Osteoblast (primary cell): Measurements from ENCODE around the gene TENM3. TPM values are rescaled to one million over a fixed set of nuclear protein-coding genes. Genes with fewer than 3 reads are reported as not detected.

Experiments used
- DNase-seq: peaks from one replicate; pipeline ENCODE4 v3.0.0; 2011; ENCODE audit warnings: low spot score, mixed read lengths; ENCODE audit not compliant: insufficient read length; ENCODE audit errors: missing footprints
- H2AFZ ChIP-seq: 2 replicates; pipeline ENCODE4 v1.6.0; 2011; ENCODE audit warnings: mild to moderate bottlenecking, low read length
- H3K27ac ChIP-seq: 2 replicates; pipeline ENCODE4 v1.5.1; 2011; ENCODE audit warnings: mild to moderate bottlenecking, low read depth, low read length, moderate library complexity
- H3K27me3 ChIP-seq: 2 replicates; pipeline ENCODE4 v1.6.0; 2012; ENCODE audit warnings: mild to moderate bottlenecking, control low read depth, inconsistent platforms, low read length, moderate library complexity; ENCODE audit not compliant: insufficient read depth
- H3K36me3 ChIP-seq: 2 replicates; pipeline ENCODE4 v1.5.1; 2011; ENCODE audit warnings: mild to moderate bottlenecking, low read length, control low read depth, moderate library complexity; ENCODE audit not compliant: insufficient read depth
- H3K4me1 ChIP-seq: 2 replicates; pipeline ENCODE4 v1.5.1; 2011; ENCODE audit warnings: mild to moderate bottlenecking, low read length, control low read depth, moderate library complexity; ENCODE audit not compliant: insufficient read depth
- H3K4me2 ChIP-seq: 2 replicates; pipeline ENCODE4 v1.6.0; 2011; ENCODE audit warnings: mild to moderate bottlenecking, low read length; ENCODE audit not compliant: insufficient read depth
- H3K4me3 ChIP-seq: fragments of 200-600 bp; sonication (generic); 3 replicates; pipeline ENCODE4 v1.5.1; 2012; ENCODE audit warnings: mild to moderate bottlenecking, low read length, inconsistent platforms; ENCODE audit not compliant: insufficient read depth
- H3K79me2 ChIP-seq: 2 replicates; pipeline ENCODE4 v1.6.0; 2012; ENCODE audit warnings: mild to moderate bottlenecking, low read length, control low read depth, inconsistent platforms; ENCODE audit not compliant: insufficient read depth
- H3K9me3 ChIP-seq: 2 replicates; pipeline ENCODE4 v1.5.1; 2011; ENCODE audit warnings: low read depth, low read length, control low read depth
- H4K20me1 ChIP-seq: 2 replicates; pipeline ENCODE4 v1.6.0; 2012; ENCODE audit warnings: mild to moderate bottlenecking, low read length, control low read depth; ENCODE audit not compliant: insufficient read depth
- CTCF ChIP-seq: IDR thresholded peaks from 2 replicates; pipeline ENCODE4 v1.5.1; 2011; ENCODE audit warnings: mild to moderate bottlenecking, low read depth, low read length, moderate library complexity; ENCODE audit errors: extremely low read depth
- total RNA-seq: library from RNA; depleted of rRNA; stranded (reverse); fragments of >200 nt; gene quantifications from 2 replicates; pipeline ENCODE4 v1.2.3, GENCODE V29; 2012

TENM3 gene
- total RNA-seq, 1 donor = 59.0 TPM

- Histone ChIP-seq H3K9me3 (no peaks in the 10 kb centered on the region), H3K79me2 (no peaks in the 10 kb centered on the region), H3K4me1 (no peaks in the 10 kb centered on the region), H3K27me3 (peaks cover 2% of the 10 kb centered on the region), H3K36me3 (no peaks in the 10 kb centered on the region), H4K20me1 (no peaks in the 10 kb centered on the region), H3K4me2 (no peak overlapping the region), H3K27ac (no peak overlapping the region), H2AFZ (no peak overlapping the region), H3K4me3 (no peak overlapping the region)
- DNase-seq = no peak
- TF ChIP-seq CTCF = no peak
Measured at GRCh38 chr4:182839256-182839655, 596.1 kb downstream of the TENM3 start.

DNA sequence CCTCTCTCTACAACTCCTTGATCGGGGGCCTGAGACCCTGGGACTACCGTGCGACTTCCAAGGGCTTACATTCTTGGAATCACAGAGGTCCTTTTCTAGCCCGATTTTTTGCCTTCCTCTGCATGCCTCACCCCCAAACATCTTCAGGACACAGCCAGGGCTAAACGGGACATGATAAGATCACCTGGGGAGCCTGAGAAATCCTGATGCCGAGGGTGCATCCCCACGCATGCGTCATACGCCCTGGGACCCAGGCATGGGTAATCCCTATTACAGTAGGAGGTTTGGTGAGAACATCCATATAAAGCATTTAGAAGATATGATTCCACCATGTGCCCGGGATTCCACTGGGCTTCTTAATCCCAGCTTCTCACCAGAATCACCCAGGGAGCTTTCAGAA lies 596.9 kb downstream of the TENM3 start:
- no peak for DNase-seq
- no peak overlapping the region for H3K4me2 ChIP-seq
- H3K36me3 ChIP-seq = no peaks in the 10 kb centered on the region
- no peaks in the 10 kb centered on the region for H3K79me2 ChIP-seq
- H4K20me1 ChIP-seq = no peaks in the 10 kb centered on the region
- H3K27ac ChIP-seq = no peak overlapping the region
- H2AFZ ChIP-seq = no peak overlapping the region
- H3K9me3 ChIP-seq = no peaks in the 10 kb centered on the region
- no peak for TF ChIP-seq CTCF
- H3K4me1 ChIP-seq = no peaks in the 10 kb centered on the region
- peaks cover 4% of the 10 kb centered on the region for H3K27me3 ChIP-seq
- H3K4me3 ChIP-seq = no peak overlapping the region

GRCh38 chr4:182842104-182842600 lies 599.0 kb downstream of the TENM3 start:
- no peaks in the 10 kb centered on the region for H3K4me1 ChIP-seq
- no peaks in the 10 kb centered on the region for H3K9me3 ChIP-seq
- peaks cover 9% of the 10 kb centered on the region for H3K27me3 ChIP-seq
- DNase-seq = peak; percentile 41
- no peaks in the 10 kb centered on the region for H4K20me1 ChIP-seq
- no peak for TF ChIP-seq CTCF
- no peak overlapping the region for H2AFZ ChIP-seq
- no peaks in the 10 kb centered on the region for H3K79me2 ChIP-seq
- H3K4me3 ChIP-seq = no peak overlapping the region
- H3K27ac ChIP-seq = no peak overlapping the region
- H3K36me3 ChIP-seq = no peaks in the 10 kb centered on the region
- H3K4me2 ChIP-seq = no peak overlapping the region

DNA sequence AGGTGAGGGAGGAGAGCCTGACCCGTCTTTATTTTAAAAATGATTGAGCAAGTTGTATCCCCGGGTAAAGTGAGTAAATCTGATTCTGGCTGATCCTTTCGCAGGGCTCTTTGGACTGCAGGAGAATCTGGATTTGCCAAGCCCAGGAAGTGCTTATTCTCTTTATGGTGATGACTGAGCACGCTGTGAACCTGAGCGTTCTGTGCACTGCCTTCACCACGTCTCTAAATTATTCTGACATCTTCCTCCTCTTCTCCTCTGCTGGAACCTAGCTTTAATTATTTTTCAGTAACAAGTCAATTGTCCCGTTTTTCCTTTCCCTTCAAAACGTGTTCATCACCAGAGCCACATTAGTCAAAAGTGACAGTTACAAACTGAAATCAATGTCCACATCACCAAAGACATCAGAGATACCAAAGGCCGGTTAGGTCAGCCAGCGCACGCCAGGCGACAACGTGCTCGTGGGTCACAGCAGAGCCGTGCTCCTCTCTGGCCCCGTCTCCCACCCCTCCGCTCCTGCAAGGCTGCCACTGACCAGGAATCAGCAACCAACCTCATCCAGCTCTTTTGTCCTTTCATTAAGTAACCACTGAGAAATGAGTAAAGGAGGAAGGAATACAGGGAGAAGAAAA lies 599.7 kb downstream of the TENM3 start:
- H3K27me3 ChIP-seq = peaks cover 9% of the 10 kb centered on the region
- H3K9me3 ChIP-seq = no peaks in the 10 kb centered on the region
- H3K36me3 ChIP-seq = no peaks in the 10 kb centered on the region
- no peak overlapping the region for H3K4me3 ChIP-seq
- no peak for DNase-seq
- H3K4me2 ChIP-seq = no peak overlapping the region
- no peak overlapping the region for H3K27ac ChIP-seq
- TF ChIP-seq CTCF = no peak
- H2AFZ ChIP-seq = no peak overlapping the region
- no peaks in the 10 kb centered on the region for H3K4me1 ChIP-seq
- H3K79me2 ChIP-seq = no peaks in the 10 kb centered on the region
- no peaks in the 10 kb centered on the region for H4K20me1 ChIP-seq
